Kidney (tissue), 14 donors: Measurements from ENCODE around the gene GZMM. TPM values are rescaled to one million over a fixed set of nuclear protein-coding genes. Genes with fewer than 3 reads are reported as not detected.

Experiments used
- DNase-seq, 5 donors: peaks; one replicate each; pipeline ENCODE4 v3.0.0-alpha.2; 2013 to 2020
- FAIRE-seq: peaks from 2 replicates; lab custom pipeline; 2012; peaks lifted over from hg19 to GRCh38; lab: Jason Lieb, UNC
- H3K27ac ChIP-seq, 2 donors: one replicate each; pipeline ENCODE4 v1.7.0; 2013; ENCODE audit warnings: low read depth in 2 of 2, low read length in 2 of 2, inconsistent platforms in 1 of 2
- H3K27me3 ChIP-seq: one replicate; pipeline ENCODE4 v1.7.1; 2013; ENCODE audit warnings: low read length, inconsistent platforms; ENCODE audit not compliant: control insufficient read depth, insufficient read depth
- H3K36me3 ChIP-seq, 3 donors: one replicate each; pipeline versions ENCODE4 v1.7.0 to v1.7.1; 2013; ENCODE audit warnings: low read length in 3 of 3, control low read depth in 1 of 3, inconsistent platforms in 1 of 3; ENCODE audit not compliant: insufficient read depth in 3 of 3, control insufficient read depth in 2 of 3
- H3K4me1 ChIP-seq, 3 donors: one replicate each; pipeline versions ENCODE4 v1.7.0 to v1.7.1; 2013; ENCODE audit warnings: low read length in 3 of 3, inconsistent platforms in 1 of 3, low read depth in 1 of 3; ENCODE audit not compliant: control insufficient read depth in 2 of 3, insufficient read depth in 2 of 3
- H3K4me3 ChIP-seq, 3 donors: one replicate each; pipeline versions ENCODE4 v1.7.0 to v1.8.1; 2013; ENCODE audit warnings: low read length in 3 of 3, control low read depth in 1 of 3, inconsistent platforms in 1 of 3
- H3K9ac ChIP-seq, 3 donors: one replicate each; pipeline versions ENCODE4 v1.7.0 to v1.7.1; 2013; ENCODE audit warnings: low read length in 3 of 3, control low read depth in 1 of 3, inconsistent platforms in 1 of 3
- H3K9me3 ChIP-seq, 3 donors: one replicate each; pipeline versions ENCODE4 v1.7.0 to v1.7.1; 2013; ENCODE audit warnings: low read length in 3 of 3, control low read depth in 1 of 3, inconsistent platforms in 1 of 3; ENCODE audit not compliant: control insufficient read depth in 2 of 3, insufficient read depth in 1 of 3
- CTCF ChIP-seq: IDR thresholded peaks from 3 replicates; pipeline ENCODE4 v1.5.1; 2012; ENCODE audit warnings: mild to moderate bottlenecking, moderate library complexity, borderline replicate concordance; ENCODE audit not compliant: insufficient read depth; ENCODE audit errors: extremely low read depth
- intact Hi-C: fragments of 100-400 bp; cut with DNase I; formaldehyde crosslinking; loops from one replicate; pipeline ENCODE4 v1.11.1; 2022
- polyA plus RNA-seq: library from polyadenylated mRNA; stranded (reverse); fragments of 350-450 nt; fragmentation: Illumina TruSeq; extraction: RNeasy Lipid Tissue Mini Kit (QIAGEN cat#74804); gene quantifications from one replicate; pipeline ENCODE4 v1.2.3, GENCODE V29; 2014; ENCODE audit warnings: low read depth, low replicate concordance; ENCODE audit not compliant: insufficient read depth
- total RNA-seq: library from RNA; stranded (reverse); fragmentation: NEBNext Ultra II Directional; extraction: Animal tissue kit (Norgen Biotek cat#: 25700); gene quantifications from one replicate; pipeline ENCODE4 v1.2.1, GENCODE V29; 2021
- donor health status: control.
- donor health status: control.
- donor health status: control.
- donor health status: control.
- donor health status: control.
- donor health status: DM: yes; HTN: yes; CAD: no.
- donor health status: Normal renal cell carcinoma (clear cell type).

The GZMM gene
- total and polyA plus RNA-seq, 2 donors from 2014 or later: 2.8 TPM; not detected in 1

GRCh38 chr19:582497-583197 is 38.8 kb downstream of the GZMM start:
- Histone ChIP-seq H3K4me3 (no peak overlapping the region), H3K9ac (no peak overlapping the region), H3K36me3 (peaks cover 0 to 13% (median 0%) of the 10 kb centered on the region in 3 donors), H3K27me3 (no peaks in the 10 kb centered on the region), H3K27ac (no peak overlapping the region), H3K4me1 (no peaks in the 10 kb centered on the region), H3K9me3 (no peaks in the 10 kb centered on the region)
- DNase-seq (peak in 1 of 5 donors; percentile 69), FAIRE-seq (no peak)
- intact Hi-C loops: no loop called here
- TF ChIP-seq CTCF: no peak

DNA sequence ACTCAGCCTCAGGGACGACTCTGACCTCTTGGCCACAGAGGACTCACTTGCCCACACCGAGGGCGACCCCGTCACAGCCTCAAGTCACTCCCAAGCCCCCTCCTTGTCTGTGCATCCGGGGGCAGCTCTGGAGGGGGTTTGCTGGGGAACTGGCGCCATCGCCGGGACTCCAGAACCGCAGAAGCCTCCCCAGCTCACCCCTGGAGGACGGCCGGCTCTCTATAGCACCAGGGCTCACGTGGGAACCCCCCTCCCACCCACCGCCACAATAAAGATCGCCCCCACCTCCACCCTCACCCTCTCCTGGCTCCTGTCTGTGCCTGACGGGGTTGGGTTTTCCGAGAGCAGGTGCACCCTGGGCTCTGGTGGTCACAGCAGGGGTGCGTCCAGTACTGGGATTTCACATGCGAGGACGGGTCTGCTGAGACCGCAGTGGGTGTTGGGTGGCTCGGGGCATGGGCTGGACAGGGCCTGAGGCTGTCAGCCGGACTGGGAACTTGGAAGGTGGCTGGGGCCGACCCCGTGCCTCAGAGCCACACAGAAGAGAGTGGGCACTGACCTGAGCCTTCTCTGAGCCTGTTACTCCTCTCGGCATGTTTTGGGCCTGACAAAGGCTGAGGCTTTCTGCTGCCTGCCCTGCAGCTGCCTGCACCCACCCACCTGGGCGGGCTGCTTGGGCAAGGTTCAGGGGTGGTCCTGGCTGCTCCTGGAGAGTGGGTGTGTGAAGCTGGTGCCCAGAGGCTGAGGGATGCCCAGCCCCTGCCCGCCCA is 39.5 kb downstream of the GZMM start:
- Histone ChIP-seq H3K36me3 (peaks cover 0 to 13% (median 0%) of the 10 kb centered on the region in 3 donors), H3K27ac (no peak overlapping the region), H3K4me1 (peaks cover 0 to 2% (median 0%) of the 10 kb centered on the region in 3 donors), H3K27me3 (no peaks in the 10 kb centered on the region), H3K9me3 (no peaks in the 10 kb centered on the region), H3K4me3 (no peak overlapping the region), H3K9ac (no peak overlapping the region)
- no peak for DNase-seq
- FAIRE-seq: no peak
- intact Hi-C loops: no loop called here
- TF ChIP-seq CTCF: no peak

DNA sequence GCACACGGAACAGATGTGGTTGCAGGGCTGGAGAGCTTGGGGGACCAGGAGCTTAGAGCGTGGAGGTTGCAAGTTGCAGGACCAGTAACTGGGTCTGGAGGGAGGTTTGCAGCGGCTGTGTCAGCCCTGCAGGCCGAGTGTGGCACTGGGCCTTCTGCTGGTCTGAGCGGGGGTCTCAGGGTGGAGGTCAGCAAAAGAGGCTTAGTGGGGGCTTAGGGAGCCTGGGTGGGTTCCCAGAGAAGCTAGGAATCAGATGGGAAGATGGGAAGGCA is 40.1 kb downstream of the GZMM start:
- H3K27me3 ChIP-seq: no peaks in the 10 kb centered on the region
- no peak overlapping the region for H3K9ac ChIP-seq
- FAIRE-seq (no peak), DNase-seq (no peak)
- H3K27ac ChIP-seq: no peak overlapping the region
- no peak overlapping the region for H3K4me3 ChIP-seq
- no peaks in the 10 kb centered on the region for H3K9me3 ChIP-seq
- H3K36me3 ChIP-seq: peaks cover 0 to 13% (median 0%) of the 10 kb centered on the region in 3 donors
- peaks cover 0 to 2% (median 0%) of the 10 kb centered on the region in 3 donors for H3K4me1 ChIP-seq
- TF ChIP-seq CTCF: no peak
- intact Hi-C loops: no loop called here
